Kidney (tissue), 14 donors: Measurements from ENCODE around the gene GPSM1. TPM values are rescaled to one million over a fixed set of nuclear protein-coding genes. Genes with fewer than 3 reads are reported as not detected.

Experiments used
- DNase-seq, 5 donors: peaks; one replicate each; pipeline ENCODE4 v3.0.0-alpha.2; 2013 to 2020
- FAIRE-seq: peaks from 2 replicates; lab custom pipeline; 2012; peaks lifted over from hg19 to GRCh38; lab: Jason Lieb, UNC
- H3K27ac ChIP-seq, 2 donors: one replicate each; pipeline ENCODE4 v1.7.0; 2013; ENCODE audit warnings: low read depth in 2 of 2, low read length in 2 of 2, inconsistent platforms in 1 of 2
- H3K27me3 ChIP-seq: one replicate; pipeline ENCODE4 v1.7.1; 2013; ENCODE audit warnings: low read length, inconsistent platforms; ENCODE audit not compliant: control insufficient read depth, insufficient read depth
- H3K36me3 ChIP-seq, 3 donors: one replicate each; pipeline versions ENCODE4 v1.7.0 to v1.7.1; 2013; ENCODE audit warnings: low read length in 3 of 3, control low read depth in 1 of 3, inconsistent platforms in 1 of 3; ENCODE audit not compliant: insufficient read depth in 3 of 3, control insufficient read depth in 2 of 3
- H3K4me1 ChIP-seq, 3 donors: one replicate each; pipeline versions ENCODE4 v1.7.0 to v1.7.1; 2013; ENCODE audit warnings: low read length in 3 of 3, inconsistent platforms in 1 of 3, low read depth in 1 of 3; ENCODE audit not compliant: control insufficient read depth in 2 of 3, insufficient read depth in 2 of 3
- H3K4me3 ChIP-seq, 3 donors: one replicate each; pipeline versions ENCODE4 v1.7.0 to v1.8.1; 2013; ENCODE audit warnings: low read length in 3 of 3, control low read depth in 1 of 3, inconsistent platforms in 1 of 3
- H3K9ac ChIP-seq, 3 donors: one replicate each; pipeline versions ENCODE4 v1.7.0 to v1.7.1; 2013; ENCODE audit warnings: low read length in 3 of 3, control low read depth in 1 of 3, inconsistent platforms in 1 of 3
- H3K9me3 ChIP-seq, 3 donors: one replicate each; pipeline versions ENCODE4 v1.7.0 to v1.7.1; 2013; ENCODE audit warnings: low read length in 3 of 3, control low read depth in 1 of 3, inconsistent platforms in 1 of 3; ENCODE audit not compliant: control insufficient read depth in 2 of 3, insufficient read depth in 1 of 3
- CTCF ChIP-seq: IDR thresholded peaks from 3 replicates; pipeline ENCODE4 v1.5.1; 2012; ENCODE audit warnings: mild to moderate bottlenecking, moderate library complexity, borderline replicate concordance; ENCODE audit not compliant: insufficient read depth; ENCODE audit errors: extremely low read depth
- intact Hi-C: fragments of 100-400 bp; cut with DNase I; formaldehyde crosslinking; loops from one replicate; pipeline ENCODE4 v1.11.1; 2022
- polyA plus RNA-seq: library from polyadenylated mRNA; stranded (reverse); fragments of 350-450 nt; fragmentation: Illumina TruSeq; extraction: RNeasy Lipid Tissue Mini Kit (QIAGEN cat#74804); gene quantifications from one replicate; pipeline ENCODE4 v1.2.3, GENCODE V29; 2014; ENCODE audit warnings: low read depth, low replicate concordance; ENCODE audit not compliant: insufficient read depth
- total RNA-seq: library from RNA; stranded (reverse); fragmentation: NEBNext Ultra II Directional; extraction: Animal tissue kit (Norgen Biotek cat#: 25700); gene quantifications from one replicate; pipeline ENCODE4 v1.2.1, GENCODE V29; 2021
- donor health status: control.
- donor health status: control.
- donor health status: control.
- donor health status: control.
- donor health status: control.
- donor health status: DM: yes; HTN: yes; CAD: no.
- donor health status: Normal renal cell carcinoma (clear cell type).

GPSM1 gene
- total and polyA plus RNA-seq, 2 donors from 2014 or later = 11.6 to 11.9 TPM

DNA sequence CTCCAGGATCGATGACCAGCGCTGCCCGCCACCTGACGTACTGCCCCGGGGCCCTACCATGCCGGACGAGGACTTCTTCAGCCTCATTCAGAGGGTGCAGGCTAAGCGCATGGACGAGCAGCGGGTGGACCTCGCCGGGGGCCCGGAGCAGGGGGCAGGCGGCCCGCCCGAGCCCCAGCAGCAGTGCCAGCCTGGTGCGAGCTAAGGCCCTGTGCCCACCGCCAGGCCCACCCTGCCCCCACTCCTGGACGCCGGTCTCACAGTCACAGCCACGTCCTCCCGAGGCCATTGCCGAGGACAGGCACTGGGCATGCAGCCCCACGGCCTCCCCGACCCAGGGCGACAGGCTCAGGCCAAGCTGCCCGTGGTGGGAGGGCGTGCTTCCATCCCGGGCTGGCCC lies 30.7 kb downstream of the GPSM1 start:
- no peaks in the 10 kb centered on the region for H3K36me3 ChIP-seq
- no peak for TF ChIP-seq CTCF
- H3K9me3 ChIP-seq = no peaks in the 10 kb centered on the region
- FAIRE-seq (no peak), DNase-seq (no peak)
- no peak overlapping the region for H3K27ac ChIP-seq
- intact Hi-C loops = no loop called here
- H3K4me1 ChIP-seq = peaks cover 0 to 11% (median 0%) of the 10 kb centered on the region in 3 donors
- H3K27me3 ChIP-seq = no peaks in the 10 kb centered on the region
- H3K9ac ChIP-seq = no peak overlapping the region
- H3K4me3 ChIP-seq = no peak overlapping the region

DNA sequence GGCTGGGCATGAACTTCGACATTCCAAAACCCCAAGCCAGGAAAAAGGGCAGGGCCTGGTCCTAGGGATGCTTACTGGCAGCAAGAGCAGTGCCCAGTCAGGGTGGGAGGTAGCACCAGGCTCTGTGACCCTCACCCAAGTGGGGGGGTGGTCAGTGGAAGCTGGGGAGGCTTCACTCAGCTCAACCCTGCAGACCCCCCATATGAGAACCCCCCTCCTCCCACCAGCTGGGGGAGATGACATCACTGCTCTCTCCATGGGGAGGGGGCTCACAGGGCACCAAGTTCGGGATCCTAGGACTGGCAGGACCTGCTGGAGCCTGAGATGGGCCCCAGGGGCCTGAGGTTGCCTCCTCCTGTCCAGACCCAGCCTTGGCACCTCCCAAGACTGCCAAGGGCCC lies 31.5 kb downstream of the GPSM1 start:
- TF ChIP-seq CTCF = no peak
- intact Hi-C loops = no loop called here
- no peak for FAIRE-seq

GRCh38 chr9:136359774-136360718 lies 32.7 kb downstream of the GPSM1 start:
- H3K4me3 ChIP-seq = no peak overlapping the region
- no peak overlapping the region for H3K27ac ChIP-seq
- H3K36me3 ChIP-seq = no peaks in the 10 kb centered on the region
- peaks cover 0 to 10% (median 0%) of the 10 kb centered on the region in 3 donors for H3K4me1 ChIP-seq
- intact Hi-C loops = no loop called here
- no peaks in the 10 kb centered on the region for H3K27me3 ChIP-seq
- no peak for TF ChIP-seq CTCF
- no peak for FAIRE-seq
- H3K9me3 ChIP-seq = no peaks in the 10 kb centered on the region
- no peak for DNase-seq
- no peak overlapping the region for H3K9ac ChIP-seq

More for the DNA sequence above, 31.5 kb downstream of the GPSM1 start:
- no peak overlapping the region for H3K4me3 ChIP-seq
- H3K9ac ChIP-seq = no peak overlapping the region
- DNase-seq = no peak
- no peaks in the 10 kb centered on the region for H3K27me3 ChIP-seq
- peaks cover 0 to 14% (median 0%) of the 10 kb centered on the region in 3 donors for H3K4me1 ChIP-seq
- H3K36me3 ChIP-seq = no peaks in the 10 kb centered on the region
- H3K9me3 ChIP-seq = no peaks in the 10 kb centered on the region
- H3K27ac ChIP-seq = no peak overlapping the region
